HG03159 (cell line): ENCODE data around the gene PHETA2.

Experiments used
- ATAC-seq: cut with Tn5 transposase; IDR thresholded peaks from one replicate; pipeline ENCODE4 v1.9.1; 2021; ENCODE audit warnings: mild to moderate bottlenecking, moderate library complexity; ENCODE audit not compliant: unreplicated experiment

The PHETA2 gene

GRCh38 chr22:42074132-42074811 is at the start of gene PHETA2:
Gene PHETA2, plus strand, starts transcription at chr22:42074248. Its CDS starts 3,046 bp downstream, at chr22:42077294.
- ATAC-seq: no peak

- ATAC-seq: no peak
Observed at GRCh38 chr22:42025421-42025820, 48.6 kb upstream of the PHETA2 start.

GRCh38 chr22:42026705-42027104 is 47.3 kb upstream of the PHETA2 start:
- no peak for ATAC-seq

GRCh38 chr22:42033263-42034181 is 40.5 kb upstream of the PHETA2 start:
- ATAC-seq: no peak

GRCh38 chr22:42035256-42035655 is 38.8 kb upstream of the PHETA2 start:
- ATAC-seq: no peak

- no peak for ATAC-seq
Observed at GRCh38 chr22:42039271-42039670, 34.8 kb upstream of the PHETA2 start.

- no peak for ATAC-seq
Observed at GRCh38 chr22:42041784-42042183, 32.3 kb upstream of the PHETA2 start.

GRCh38 chr22:42050641-42051180 is 23.3 kb upstream of the PHETA2 start:
- ATAC-seq: no peak

GRCh38 chr22:42052765-42053164 is 21.3 kb upstream of the PHETA2 start:
- ATAC-seq: no peak

- ATAC-seq: no peak
Observed at GRCh38 chr22:42056757-42057511, 17.1 kb upstream of the PHETA2 start.

- no peak for ATAC-seq
Observed at GRCh38 chr22:42060489-42060888, 13.6 kb upstream of the PHETA2 start.

GRCh38 chr22:42061041-42061440 is 13.0 kb upstream of the PHETA2 start:
- no peak for ATAC-seq

GRCh38 chr22:42062506-42063170 is 11.4 kb upstream of the PHETA2 start:
- ATAC-seq: no peak

GRCh38 chr22:42064629-42065028 is 9.4 kb upstream of the PHETA2 start:
- no peak for ATAC-seq

GRCh38 chr22:42065438-42066125 is 8.5 kb upstream of the PHETA2 start:
- no peak for ATAC-seq

- ATAC-seq: no peak
Observed at GRCh38 chr22:42066126-42066761, 7.8 kb upstream of the PHETA2 start.

GRCh38 chr22:42066937-42067336 is 7.1 kb upstream of the PHETA2 start:
- no peak for ATAC-seq

GRCh38 chr22:42067671-42068251 is 6.3 kb upstream of the PHETA2 start:
- no peak for ATAC-seq

- ATAC-seq: no peak
Observed at GRCh38 chr22:42068291-42068690, 5.8 kb upstream of the PHETA2 start.
